HT1080 (cell line): ENCODE results near the gene SHQ1. TPM values are rescaled to one million over a fixed set of nuclear protein-coding genes. Genes with fewer than 3 reads are reported as not detected.

Experiments used
- DNase-seq: peaks from one replicate; pipeline ENCODE4 v3.0.0-alpha.2; 2015; ENCODE audit warnings: low read depth
- total RNA-seq: library from RNA; depleted of rRNA; stranded (reverse); fragments of >200 nt; shearing (Covaris generic); gene quantifications from 2 replicates; pipeline ENCODE4 v1.2.3, GENCODE V29; 2014

SHQ1 gene
- total RNA-seq, 1 experiment from 2014 or later: 40.4 TPM

GRCh38 chr3:72855001-72855400, 6.8 kb upstream of the SHQ1 start:
- no peak for DNase-seq

- DNase-seq: no peak
Observed at GRCh38 chr3:72848703-72849081, 447 bp upstream of the SHQ1 start.

- no peak for DNase-seq
Observed at GRCh38 chr3:72847282-72847681, 963 bp downstream of the SHQ1 start.

GRCh38 chr3:72846166-72846565, 2.1 kb downstream of the SHQ1 start:
- no peak for DNase-seq

GRCh38 chr3:72844436-72844993, 3.7 kb downstream of the SHQ1 start:
- DNase-seq: peak; percentile 12

GRCh38 chr3:72839057-72839456, 9.2 kb downstream of the SHQ1 start:
- DNase-seq: no peak

GRCh38 chr3:72836923-72837322, 11.3 kb downstream of the SHQ1 start:
- no peak for DNase-seq

- DNase-seq: no peak
Observed at GRCh38 chr3:72836416-72836815, 11.8 kb downstream of the SHQ1 start.

- DNase-seq: no peak
Observed at GRCh38 chr3:72830452-72831223, 17.6 kb downstream of the SHQ1 start.

GRCh38 chr3:72829701-72830100, 18.5 kb downstream of the SHQ1 start:
- DNase-seq: no peak

- DNase-seq: no peak
Observed at GRCh38 chr3:72821161-72821781, 27.0 kb downstream of the SHQ1 start.

GRCh38 chr3:72820415-72820814, 27.8 kb downstream of the SHQ1 start:
- no peak for DNase-seq

- peak; percentile 19 for DNase-seq
Observed at GRCh38 chr3:72818905-72819304, 29.3 kb downstream of the SHQ1 start.

GRCh38 chr3:72818092-72818773, 30.0 kb downstream of the SHQ1 start:
- no peak for DNase-seq

- DNase-seq: no peak
Observed at GRCh38 chr3:72816862-72817355, 31.3 kb downstream of the SHQ1 start.

GRCh38 chr3:72814308-72814707, 33.9 kb downstream of the SHQ1 start:
- DNase-seq: no peak

- DNase-seq: no peak
Observed at GRCh38 chr3:72812201-72812600, 36.0 kb downstream of the SHQ1 start.

- DNase-seq: no peak
Observed at GRCh38 chr3:72811571-72811970, 36.7 kb downstream of the SHQ1 start.

- no peak for DNase-seq
Observed at GRCh38 chr3:72810659-72811434, 37.4 kb downstream of the SHQ1 start.

- no peak for DNase-seq
Observed at GRCh38 chr3:72810063-72810462, 38.2 kb downstream of the SHQ1 start.

- DNase-seq: no peak
Observed at GRCh38 chr3:72804361-72804760, 43.9 kb downstream of the SHQ1 start.
